HL-60 (cell line): ENCODE data around the gene TMED6.

Experiments used
- DNase-seq, 2 experiments: peaks; one replicate each; pipeline ENCODE4 v3.0.0-alpha.2; 2010 to 2020; ENCODE audit warnings: low read depth in 1 of 2, low spot score in 1 of 2
- H3K27ac ChIP-seq: fragments of 250-450 bp; sonication (Bioruptor Pico); replicated peaks from 2 replicates; pipeline ENCODE4 v1.5.1; 2020; ENCODE audit warnings: mild to moderate bottlenecking, moderate library complexity
- H3K27me3 ChIP-seq: fragments of 250-450 bp; sonication (Bioruptor Pico); 2 replicates; pipeline ENCODE4 v1.5.1; 2021; ENCODE audit warnings: mild to moderate bottlenecking, moderate library complexity; ENCODE audit not compliant: insufficient read depth, poor library complexity, severe bottlenecking
- H3K4me3 ChIP-seq: replicated peaks from 2 replicates; pipeline ENCODE4 v1.5.1; 2011; ENCODE audit warnings: mild to moderate bottlenecking, control low read depth, low read length; ENCODE audit not compliant: insufficient read depth
- CTCF ChIP-seq: IDR thresholded peaks from one replicate; pipeline ENCODE4 v1.5.1; 2011; ENCODE audit warnings: low read length, control low read depth, inconsistent platforms; ENCODE audit not compliant: insufficient read depth
- GABPA ChIP-seq: IDR thresholded peaks from 2 replicates; pipeline ENCODE4 v1.6.1; 2012; ENCODE audit warnings: low read depth
- POLR2AphosphoS5 ChIP-seq: IDR thresholded peaks from 2 replicates; pipeline ENCODE4 v1.6.1; 2012; ENCODE audit warnings: low read depth
- SPI1 ChIP-seq: IDR thresholded peaks from 2 replicates; pipeline ENCODE4 v1.6.1; 2012; ENCODE audit warnings: low read depth, mild to moderate bottlenecking, borderline replicate concordance
- TF ChIP-seq, protein P1 (sequence below): IDR thresholded peaks from 2 replicates; pipeline ENCODE4 v1.6.1; 2012; ENCODE audit warnings: low read depth; ENCODE audit not compliant: insufficient replicate concordance

Gene TMED6

GRCh38 chr16:69324013-69324531, 27.5 kb downstream of the TMED6 start:
- peak in 1 of 2 experiments; percentile 44 for DNase-seq
- H3K4me3 ChIP-seq, result no peak overlapping the region
- no peak overlapping the region for H3K27ac ChIP-seq
- TF ChIP-seq, protein P1, sequence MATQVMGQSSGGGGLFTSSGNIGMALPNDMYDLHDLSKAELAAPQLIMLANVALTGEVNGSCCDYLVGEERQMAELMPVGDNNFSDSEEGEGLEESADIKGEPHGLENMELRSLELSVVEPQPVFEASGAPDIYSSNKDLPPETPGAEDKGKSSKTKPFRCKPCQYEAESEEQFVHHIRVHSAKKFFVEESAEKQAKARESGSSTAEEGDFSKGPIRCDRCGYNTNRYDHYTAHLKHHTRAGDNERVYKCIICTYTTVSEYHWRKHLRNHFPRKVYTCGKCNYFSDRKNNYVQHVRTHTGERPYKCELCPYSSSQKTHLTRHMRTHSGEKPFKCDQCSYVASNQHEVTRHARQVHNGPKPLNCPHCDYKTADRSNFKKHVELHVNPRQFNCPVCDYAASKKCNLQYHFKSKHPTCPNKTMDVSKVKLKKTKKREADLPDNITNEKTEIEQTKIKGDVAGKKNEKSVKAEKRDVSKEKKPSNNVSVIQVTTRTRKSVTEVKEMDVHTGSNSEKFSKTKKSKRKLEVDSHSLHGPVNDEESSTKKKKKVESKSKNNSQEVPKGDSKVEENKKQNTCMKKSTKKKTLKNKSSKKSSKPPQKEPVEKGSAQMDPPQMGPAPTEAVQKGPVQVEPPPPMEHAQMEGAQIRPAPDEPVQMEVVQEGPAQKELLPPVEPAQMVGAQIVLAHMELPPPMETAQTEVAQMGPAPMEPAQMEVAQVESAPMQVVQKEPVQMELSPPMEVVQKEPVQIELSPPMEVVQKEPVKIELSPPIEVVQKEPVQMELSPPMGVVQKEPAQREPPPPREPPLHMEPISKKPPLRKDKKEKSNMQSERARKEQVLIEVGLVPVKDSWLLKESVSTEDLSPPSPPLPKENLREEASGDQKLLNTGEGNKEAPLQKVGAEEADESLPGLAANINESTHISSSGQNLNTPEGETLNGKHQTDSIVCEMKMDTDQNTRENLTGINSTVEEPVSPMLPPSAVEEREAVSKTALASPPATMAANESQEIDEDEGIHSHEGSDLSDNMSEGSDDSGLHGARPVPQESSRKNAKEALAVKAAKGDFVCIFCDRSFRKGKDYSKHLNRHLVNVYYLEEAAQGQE, result no peak
- no peak for TF ChIP-seq SPI1
- no peak for TF ChIP-seq GABPA
- no peak for TF ChIP-seq POLR2AphosphoS5
- no peak for TF ChIP-seq CTCF
- no peaks in the 10 kb centered on the region for H3K27me3 ChIP-seq

- Histone ChIP-seq H3K4me3 (no peak overlapping the region), H3K27ac (no peak overlapping the region), H3K27me3 (no peaks in the 10 kb centered on the region)
- no peak for DNase-seq
- TF ChIP-seq POLR2AphosphoS5 (no peak), CTCF (no peak), GABPA (no peak), SPI1 (no peak)
- TF ChIP-seq, protein P1, result no peak
Observed at GRCh38 chr16:69323415-69323814, 28.2 kb downstream of the TMED6 start.

GRCh38 chr16:69322343-69322742, 29.2 kb downstream of the TMED6 start:
- no peak for TF ChIP-seq GABPA
- TF ChIP-seq, protein P1, result no peak
- TF ChIP-seq SPI1, result no peak
- Histone ChIP-seq H3K4me3 (no peak overlapping the region), H3K27me3 (no peaks in the 10 kb centered on the region), H3K27ac (no peak overlapping the region)
- no peak for DNase-seq
